Glomerular endothelial cell (primary cell): ENCODE measurements around the gene SERPINE2. TPM values are rescaled to one million over a fixed set of nuclear protein-coding genes. Genes with fewer than 3 reads are reported as not detected.
A peak's percentile ranks its signal among the peaks of the same experiment; 100 is the strongest.
"Not testable (repeated sequence)": the region's sequence is repeated elsewhere in the genome, so short reads cannot be mapped to it uniquely, and the experiment has no call there.

Source experiments
- DNase-seq: peaks from one replicate; pipeline ENCODE4 v3.0.0-alpha.2; 2011; ENCODE audit warnings: low read depth, low spot score; ENCODE audit errors: extremely low read depth
- total RNA-seq: library from RNA; depleted of rRNA; stranded (reverse); fragments of >200 nt; gene quantifications from 2 replicates; pipeline ENCODE4 v1.2.3, GENCODE V29; 2015

SERPINE2 gene
- total RNA-seq, 1 donor from 2014 or later, result 42.8 TPM

GRCh38 chr2:223944703-223945531 lies 94.2 kb downstream of the SERPINE2 start, which contains the start of gene WDFY1:
Gene WDFY1, minus strand, starts transcription at chr2:223945335. Its CDS starts 51 bp downstream, at chr2:223945284.
- no peak for DNase-seq

- DNase-seq, result no peak
Observed at GRCh38 chr2:223944166-223944702, 94.9 kb downstream of the SERPINE2 start.

- DNase-seq, result peak; percentile 74
Observed at GRCh38 chr2:223943561-223944008, 95.5 kb downstream of the SERPINE2 start.

GRCh38 chr2:223943135-223943534 lies 96.0 kb downstream of the SERPINE2 start:
- DNase-seq, result no peak

- DNase-seq, result no peak
Observed at GRCh38 chr2:223941579-223942277, 97.4 kb downstream of the SERPINE2 start.

GRCh38 chr2:223939438-223939837 lies 99.6 kb downstream of the SERPINE2 start:
- not testable (repeated sequence) for DNase-seq

- no peak for DNase-seq
Observed at GRCh38 chr2:223937535-223937934, 101.6 kb downstream of the SERPINE2 start.

- DNase-seq, result no peak
Observed at GRCh38 chr2:223936862-223937326, 102.2 kb downstream of the SERPINE2 start.

- no peak for DNase-seq
Observed at GRCh38 chr2:223935459-223936125, 103.5 kb downstream of the SERPINE2 start.

- DNase-seq, result no peak
Observed at GRCh38 chr2:223934870-223935269, 104.2 kb downstream of the SERPINE2 start.

- no peak for DNase-seq
Observed at GRCh38 chr2:223932816-223933800, 106.0 kb downstream of the SERPINE2 start.

GRCh38 chr2:223930103-223930976 lies 108.7 kb downstream of the SERPINE2 start:
- DNase-seq, result no peak

- no peak for DNase-seq
Observed at GRCh38 chr2:223929571-223930102, 109.4 kb downstream of the SERPINE2 start.

- no peak for DNase-seq
Observed at GRCh38 chr2:223928113-223929006, 110.7 kb downstream of the SERPINE2 start.

GRCh38 chr2:223925106-223925505 lies 114.0 kb downstream of the SERPINE2 start:
- DNase-seq, result no peak
